SK-N-SH treated with all-trans-retinoic acid at 6 μM for 48 hours (cell line): ENCODE measurements around the gene UBA3.

Source experiments
- ATAC-seq: fragments of 200-7000 bp; cut with Tn5 transposase; 3 replicates; pipeline ENCODE4 v1.9.1; 2020; ENCODE audit warnings: mild to moderate bottlenecking, moderate library complexity
- ARNTL ChIP-seq: fragments of 450-650 bp; formaldehyde crosslinking; IDR thresholded peaks from 2 replicates; pipeline ENCODE4 v1.5.0; 2020; ENCODE audit warnings: low read depth, mild to moderate bottlenecking, moderate library complexity, borderline replicate concordance
- BACH2 ChIP-seq: fragments of 250-450 bp; sonication (Bioruptor Pico); IDR thresholded peaks from 2 replicates; pipeline ENCODE4 v1.9.0; 2021; ENCODE audit warnings: mild to moderate bottlenecking, borderline replicate concordance
- CSDC2 ChIP-seq: fragments of 250-450 bp; sonication (Bioruptor Pico); IDR thresholded peaks from 2 replicates; pipeline ENCODE4 v1.5.0; 2020; ENCODE audit warnings: mild to moderate bottlenecking, moderate library complexity
- ESRRG ChIP-seq: fragments of 250-450 bp; sonication (Bioruptor Pico); IDR thresholded peaks from 2 replicates; pipeline ENCODE4 v1.6.1; 2021; ENCODE audit warnings: mild to moderate bottlenecking
- GLIS3 ChIP-seq: fragments of 250-450 bp; sonication (Bioruptor Pico); IDR thresholded peaks from 2 replicates; pipeline ENCODE4 v1.5.0; 2020; ENCODE audit warnings: mild to moderate bottlenecking, moderate library complexity
- ISL1 ChIP-seq: fragments of 250-450 bp; sonication (Bioruptor Pico); IDR thresholded peaks from 2 replicates; pipeline ENCODE4 v2.1.2; 2022; ENCODE audit warnings: mild to moderate bottlenecking, moderate library complexity
- OSR1 ChIP-seq: fragments of 250-450 bp; sonication (Bioruptor Pico); IDR thresholded peaks from 2 replicates; pipeline ENCODE4 v1.8.0; 2022; ENCODE audit warnings: moderate library complexity, mild to moderate bottlenecking, inconsistent platforms
- PPARA ChIP-seq: fragments of 250-450 bp; sonication (Bioruptor Pico); IDR thresholded peaks from 2 replicates; pipeline ENCODE4 v1.5.0; 2020; ENCODE audit warnings: mild to moderate bottlenecking, borderline replicate concordance
- TCF4 ChIP-seq: fragments of 250-450 bp; sonication (Bioruptor Pico); IDR thresholded peaks from 2 replicates; pipeline ENCODE4 v1.8.0; 2021; ENCODE audit warnings: mild to moderate bottlenecking, moderate library complexity, borderline replicate concordance
- TOX ChIP-seq: fragments of 250-450 bp; sonication (Bioruptor Pico); IDR thresholded peaks from 2 replicates; pipeline ENCODE4 v1.8.0; 2021; ENCODE audit warnings: mild to moderate bottlenecking, moderate library complexity, borderline replicate concordance
- ZFP3 ChIP-seq: fragments of 250-450 bp; sonication (Bioruptor Pico); IDR thresholded peaks from 2 replicates; pipeline ENCODE4 v1.5.0; 2020; ENCODE audit warnings: mild to moderate bottlenecking, moderate library complexity
- ZFP30 ChIP-seq: fragments of 450-650 bp; formaldehyde crosslinking; IDR thresholded peaks from 2 replicates; pipeline ENCODE4 v1.5.0; 2022; ENCODE audit warnings: mild to moderate bottlenecking, moderate library complexity
- ZNF565 ChIP-seq: fragments of 450-650 bp; formaldehyde crosslinking; conservative IDR thresholded peaks from 2 replicates; pipeline ENCODE4 v1.5.0; 2020; ENCODE audit warnings: low read depth, mild to moderate bottlenecking, moderate library complexity
- ZNF70 ChIP-seq: fragments of 450-650 bp; formaldehyde crosslinking; IDR thresholded peaks from 2 replicates; pipeline ENCODE4 v1.5.0; 2020; ENCODE audit warnings: mild to moderate bottlenecking, moderate library complexity
- ZNF8 ChIP-seq: fragments of 450-650 bp; formaldehyde crosslinking; IDR thresholded peaks from 2 replicates; pipeline ENCODE4 v1.5.0; 2020; ENCODE audit warnings: mild to moderate bottlenecking, moderate library complexity
- TF ChIP-seq, protein P1 (sequence below): fragments of 250-450 bp; sonication (Bioruptor Pico); IDR thresholded peaks from 2 replicates; pipeline ENCODE4 v1.8.0; 2020; ENCODE audit warnings: mild to moderate bottlenecking, moderate library complexity, borderline replicate concordance
- TF ChIP-seq, protein P2 (sequence below): fragments of 250-450 bp; sonication (Bioruptor Pico); IDR thresholded peaks from 2 replicates; pipeline ENCODE4 v1.5.1; 2020; ENCODE audit warnings: low read depth, mild to moderate bottlenecking, moderate library complexity
- TF ChIP-seq, protein P3 (sequence below): fragments of 250-450 bp; sonication (Bioruptor Pico); IDR thresholded peaks from 2 replicates; pipeline ENCODE4 v1.5.0; 2020; ENCODE audit warnings: mild to moderate bottlenecking, moderate library complexity

The UBA3 gene

DNA sequence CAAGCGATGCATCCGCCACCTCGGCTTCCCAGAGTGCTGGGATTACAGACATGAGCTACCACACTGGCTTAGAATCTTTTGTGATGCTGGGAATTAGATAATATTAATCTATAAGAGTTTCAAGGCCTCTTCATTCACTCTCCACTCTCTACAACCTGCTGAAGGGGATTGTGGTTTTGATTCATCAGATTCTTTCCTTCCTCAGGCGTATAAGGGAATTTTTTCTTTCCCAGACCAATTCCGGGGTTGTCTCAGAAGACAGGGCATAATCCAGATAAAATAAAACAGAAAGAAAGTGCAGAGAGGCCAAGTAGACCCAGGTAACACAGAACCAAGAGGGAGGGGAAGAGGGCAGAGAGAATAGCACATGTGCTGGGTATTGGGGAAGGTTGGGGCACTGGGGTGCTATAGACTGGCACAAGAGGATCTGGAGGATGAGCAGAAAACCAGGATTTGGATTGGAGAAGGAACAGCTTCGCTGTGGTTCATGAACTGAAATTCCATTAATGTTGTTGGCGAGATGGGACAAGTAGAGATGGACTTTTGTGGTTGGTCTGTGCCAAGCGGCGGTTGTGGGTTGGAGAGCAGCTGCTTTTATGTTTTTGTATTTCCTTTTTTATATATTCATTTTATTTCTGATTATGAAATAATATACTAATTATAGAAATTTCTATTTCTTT is 17.4 kb upstream of the UBA3 start:
- ATAC-seq = no peak
- no peak for TF ChIP-seq TCF4
- no peak for TF ChIP-seq ZFP30
- no peak for TF ChIP-seq GLIS3 (CRISPR knock-in tag)
- TF ChIP-seq ARNTL = no peak

DNA sequence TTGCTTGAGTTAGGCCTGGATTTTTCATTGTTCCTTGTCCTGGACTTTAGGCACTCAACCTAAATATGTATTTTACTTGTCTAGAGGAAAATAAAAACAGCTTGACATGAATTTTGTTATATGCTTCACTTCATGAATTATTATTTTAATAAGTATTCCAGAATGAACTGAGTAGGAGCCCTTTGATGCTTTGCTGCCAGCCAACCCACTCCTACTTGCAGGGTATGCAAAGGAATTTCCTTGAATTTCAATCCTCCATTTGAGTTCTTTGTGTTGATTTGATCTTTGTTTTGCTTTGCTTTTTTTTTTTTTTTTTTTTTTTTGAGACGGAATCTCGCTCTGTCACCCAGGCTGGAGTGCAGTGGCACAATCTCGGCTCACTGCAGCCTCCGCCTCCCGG is 16.1 kb upstream of the UBA3 start:
- no peak for TF ChIP-seq ESRRG (CRISPR knock-in tag)
- no peak for TF ChIP-seq CSDC2 (CRISPR knock-in tag)
- no peak for TF ChIP-seq ZFP3 (CRISPR knock-in tag)
- TF ChIP-seq ISL1 = no peak
- TF ChIP-seq, protein P1, sequence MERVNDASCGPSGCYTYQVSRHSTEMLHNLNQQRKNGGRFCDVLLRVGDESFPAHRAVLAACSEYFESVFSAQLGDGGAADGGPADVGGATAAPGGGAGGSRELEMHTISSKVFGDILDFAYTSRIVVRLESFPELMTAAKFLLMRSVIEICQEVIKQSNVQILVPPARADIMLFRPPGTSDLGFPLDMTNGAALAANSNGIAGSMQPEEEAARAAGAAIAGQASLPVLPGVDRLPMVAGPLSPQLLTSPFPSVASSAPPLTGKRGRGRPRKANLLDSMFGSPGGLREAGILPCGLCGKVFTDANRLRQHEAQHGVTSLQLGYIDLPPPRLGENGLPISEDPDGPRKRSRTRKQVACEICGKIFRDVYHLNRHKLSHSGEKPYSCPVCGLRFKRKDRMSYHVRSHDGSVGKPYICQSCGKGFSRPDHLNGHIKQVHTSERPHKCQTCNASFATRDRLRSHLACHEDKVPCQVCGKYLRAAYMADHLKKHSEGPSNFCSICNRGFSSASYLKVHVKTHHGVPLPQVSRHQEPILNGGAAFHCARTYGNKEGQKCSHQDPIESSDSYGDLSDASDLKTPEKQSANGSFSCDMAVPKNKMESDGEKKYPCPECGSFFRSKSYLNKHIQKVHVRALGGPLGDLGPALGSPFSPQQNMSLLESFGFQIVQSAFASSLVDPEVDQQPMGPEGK = no peak
- no peak for TF ChIP-seq TOX (CRISPR knock-in tag)
- TF ChIP-seq ZFP30 = no peak
- TF ChIP-seq, protein P2, sequence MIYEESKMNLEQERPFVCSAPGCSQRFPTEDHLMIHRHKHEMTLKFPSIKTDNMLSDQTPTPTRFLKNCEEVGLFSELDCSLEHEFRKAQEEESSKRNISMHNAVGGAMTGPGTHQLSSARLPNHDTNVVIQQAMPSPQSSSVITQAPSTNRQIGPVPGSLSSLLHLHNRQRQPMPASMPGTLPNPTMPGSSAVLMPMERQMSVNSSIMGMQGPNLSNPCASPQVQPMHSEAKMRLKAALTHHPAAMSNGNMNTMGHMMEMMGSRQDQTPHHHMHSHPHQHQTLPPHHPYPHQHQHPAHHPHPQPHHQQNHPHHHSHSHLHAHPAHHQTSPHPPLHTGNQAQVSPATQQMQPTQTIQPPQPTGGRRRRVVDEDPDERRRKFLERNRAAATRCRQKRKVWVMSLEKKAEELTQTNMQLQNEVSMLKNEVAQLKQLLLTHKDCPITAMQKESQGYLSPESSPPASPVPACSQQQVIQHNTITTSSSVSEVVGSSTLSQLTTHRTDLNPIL (CRISPR knock-in tag) = no peak
- no peak for TF ChIP-seq ARNTL
- TF ChIP-seq, protein P3, sequence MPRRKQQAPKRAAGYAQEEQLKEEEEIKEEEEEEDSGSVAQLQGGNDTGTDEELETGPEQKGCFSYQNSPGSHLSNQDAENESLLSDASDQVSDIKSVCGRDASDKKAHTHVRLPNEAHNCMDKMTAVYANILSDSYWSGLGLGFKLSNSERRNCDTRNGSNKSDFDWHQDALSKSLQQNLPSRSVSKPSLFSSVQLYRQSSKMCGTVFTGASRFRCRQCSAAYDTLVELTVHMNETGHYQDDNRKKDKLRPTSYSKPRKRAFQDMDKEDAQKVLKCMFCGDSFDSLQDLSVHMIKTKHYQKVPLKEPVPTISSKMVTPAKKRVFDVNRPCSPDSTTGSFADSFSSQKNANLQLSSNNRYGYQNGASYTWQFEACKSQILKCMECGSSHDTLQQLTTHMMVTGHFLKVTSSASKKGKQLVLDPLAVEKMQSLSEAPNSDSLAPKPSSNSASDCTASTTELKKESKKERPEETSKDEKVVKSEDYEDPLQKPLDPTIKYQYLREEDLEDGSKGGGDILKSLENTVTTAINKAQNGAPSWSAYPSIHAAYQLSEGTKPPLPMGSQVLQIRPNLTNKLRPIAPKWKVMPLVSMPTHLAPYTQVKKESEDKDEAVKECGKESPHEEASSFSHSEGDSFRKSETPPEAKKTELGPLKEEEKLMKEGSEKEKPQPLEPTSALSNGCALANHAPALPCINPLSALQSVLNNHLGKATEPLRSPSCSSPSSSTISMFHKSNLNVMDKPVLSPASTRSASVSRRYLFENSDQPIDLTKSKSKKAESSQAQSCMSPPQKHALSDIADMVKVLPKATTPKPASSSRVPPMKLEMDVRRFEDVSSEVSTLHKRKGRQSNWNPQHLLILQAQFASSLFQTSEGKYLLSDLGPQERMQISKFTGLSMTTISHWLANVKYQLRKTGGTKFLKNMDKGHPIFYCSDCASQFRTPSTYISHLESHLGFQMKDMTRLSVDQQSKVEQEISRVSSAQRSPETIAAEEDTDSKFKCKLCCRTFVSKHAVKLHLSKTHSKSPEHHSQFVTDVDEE (CRISPR knock-in tag) = no peak
- no peak for TF ChIP-seq ZNF565 (CRISPR knock-in tag)
- TF ChIP-seq TCF4 = no peak
- TF ChIP-seq GLIS3 (CRISPR knock-in tag) = no peak
- no peak for TF ChIP-seq ZNF70 (CRISPR knock-in tag)
- no peak for ATAC-seq

DNA sequence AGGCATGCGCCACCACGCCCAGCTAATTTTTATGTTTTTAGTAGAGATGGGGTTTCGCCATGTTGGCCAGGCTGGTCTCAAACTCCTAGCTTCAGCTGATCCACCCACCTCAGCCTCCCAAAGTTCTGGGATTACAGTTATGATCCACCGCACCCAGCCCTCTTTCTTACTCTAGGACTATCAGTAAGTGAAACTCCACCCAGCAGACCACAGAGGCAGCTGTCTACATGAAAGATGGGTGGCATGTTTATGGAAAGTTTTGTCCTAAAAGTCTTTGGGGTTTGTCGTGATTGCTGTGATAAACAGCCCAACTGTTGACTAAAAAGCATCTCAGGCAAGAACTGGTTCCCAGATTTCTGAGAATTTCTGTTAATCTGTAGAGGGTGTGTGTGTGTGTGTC is 15.5 kb upstream of the UBA3 start:
- TF ChIP-seq PPARA (no peak), GLIS3 (CRISPR knock-in tag) (no peak), ZNF8 (no peak), BACH2 (no peak), OSR1 (CRISPR knock-in tag) (no peak), CSDC2 (CRISPR knock-in tag) (no peak), ESRRG (CRISPR knock-in tag) (no peak), ZNF70 (CRISPR knock-in tag) (no peak)
- TF ChIP-seq, protein P1 = no peak
- TF ChIP-seq, protein P2 (CRISPR knock-in tag) = no peak
- no peak for ATAC-seq

DNA sequence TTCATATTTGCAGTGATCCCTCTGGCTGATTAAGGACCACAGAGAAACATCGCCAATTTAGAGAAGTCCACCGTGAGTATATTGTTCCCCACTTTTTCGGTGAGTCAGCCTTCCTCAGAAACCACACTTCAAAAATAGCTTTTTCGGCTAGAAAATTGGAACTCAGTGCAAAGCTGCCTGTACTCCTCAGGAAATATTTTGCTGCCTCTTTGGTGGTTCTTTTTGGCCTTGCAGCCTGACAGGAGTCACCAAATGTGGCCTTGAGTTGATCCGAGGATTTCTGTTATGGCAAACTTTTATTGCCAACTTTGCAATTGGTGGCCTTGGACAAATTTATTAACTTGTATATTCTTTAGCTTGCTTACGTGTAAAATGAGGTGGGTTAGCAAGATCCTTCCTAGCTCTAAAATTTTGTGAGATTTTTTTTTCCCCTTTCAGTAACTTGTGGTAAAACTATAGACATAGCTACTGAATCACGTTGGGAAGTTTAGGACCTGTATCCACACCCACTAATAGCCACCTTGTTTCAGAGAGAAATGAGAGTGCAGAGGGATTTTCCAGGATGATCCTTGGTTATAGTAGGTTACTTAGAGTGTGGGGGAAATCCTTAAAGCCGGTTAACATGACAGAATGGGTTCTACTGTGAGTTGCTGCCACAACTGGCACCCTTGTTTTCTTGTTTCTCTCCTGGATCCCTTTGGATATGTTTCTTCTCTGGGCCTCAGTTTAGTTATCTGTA is 14.5 kb upstream of the UBA3 start:
- peak; percentile 75 for ATAC-seq
- TF ChIP-seq ISL1 (no peak), ARNTL (no peak), ZNF8 (no peak)
- TF ChIP-seq, protein P1 = no peak
- TF ChIP-seq, protein P3 (CRISPR knock-in tag) = no peak
